HG03103 (cell line): ENCODE measurements around the gene KCMF1.

Source experiments
- ATAC-seq: cut with Tn5 transposase; IDR thresholded peaks from one replicate; pipeline ENCODE4 v1.9.1; 2021; ENCODE audit warnings: low read depth; ENCODE audit not compliant: unreplicated experiment

The KCMF1 gene

GRCh38 chr2:84972932-84973331 is 2.0 kb downstream of the KCMF1 start:
- ATAC-seq, result no peak

GRCh38 chr2:84980263-84980983 is 9.5 kb downstream of the KCMF1 start:
- no peak for ATAC-seq

GRCh38 chr2:84986018-84986417 is 15.1 kb downstream of the KCMF1 start:
- no peak for ATAC-seq

- no peak for ATAC-seq
These were observed 18.5 kb downstream of the KCMF1 start for GRCh38 chr2:84989422-84989821.

GRCh38 chr2:84989927-84990326 is 19.0 kb downstream of the KCMF1 start:
- no peak for ATAC-seq

- ATAC-seq, result no peak
These were observed 20.6 kb downstream of the KCMF1 start for GRCh38 chr2:84991404-84992160.

- no peak for ATAC-seq
These were observed 24.9 kb downstream of the KCMF1 start for GRCh38 chr2:84995826-84996225.

- ATAC-seq, result no peak
These were observed 25.9 kb downstream of the KCMF1 start for GRCh38 chr2:84996909-84997308.

GRCh38 chr2:84999553-84999955 is 28.6 kb downstream of the KCMF1 start:
- ATAC-seq, result no peak

- no peak for ATAC-seq
These were observed 30.6 kb downstream of the KCMF1 start for GRCh38 chr2:85001595-85001994.

GRCh38 chr2:85002534-85002933 is 31.6 kb downstream of the KCMF1 start:
- no peak for ATAC-seq

- no peak for ATAC-seq
These were observed 37.3 kb downstream of the KCMF1 start for GRCh38 chr2:85008252-85008651.

- ATAC-seq, result no peak
These were observed 38.2 kb downstream of the KCMF1 start for GRCh38 chr2:85009019-85009618.

- no peak for ATAC-seq
These were observed 39.4 kb downstream of the KCMF1 start for GRCh38 chr2:85010404-85010803.

- ATAC-seq, result no peak
These were observed 40.1 kb downstream of the KCMF1 start for GRCh38 chr2:85011098-85011497.

GRCh38 chr2:85011747-85012146 is 40.8 kb downstream of the KCMF1 start:
- no peak for ATAC-seq

GRCh38 chr2:85012431-85012830 is 41.5 kb downstream of the KCMF1 start:
- ATAC-seq, result no peak

GRCh38 chr2:85012855-85013254 is 41.9 kb downstream of the KCMF1 start:
- ATAC-seq, result no peak

- ATAC-seq, result no peak
These were observed 44.8 kb downstream of the KCMF1 start for GRCh38 chr2:85015653-85016360.

- no peak for ATAC-seq
These were observed 45.5 kb downstream of the KCMF1 start for GRCh38 chr2:85016446-85016845.

GRCh38 chr2:85017411-85018048 is 46.6 kb downstream of the KCMF1 start:
- ATAC-seq, result no peak
